ENCODE data around the gene CBX2.

GRCh38 chr17:79799538-79800324 lies 21.8 kb downstream of the CBX2 start:
- TF ChIP-seq CTCF (IDR thresholded peaks at IDR 0.05; ENCODE audit: low read depth, low read length, poor library complexity, severe bottlenecking) (no peak), EZH2phosphoT487 (IDR thresholded peaks at IDR 0.05; ENCODE audit: borderline replicate concordance, low read length) (no peak)

Measured in DOHH2 (cell line).